ENCODE data around the gene CGN. TPM values are rescaled to one million over a fixed set of nuclear protein-coding genes. Genes with fewer than 3 reads are reported as not detected.

The CGN gene
- polyA plus RNA-seq, 1 donor, result 145 TPM

GRCh38 chr1:151585622-151586021 is 74.4 kb downstream of the CGN start:
- Histone ChIP-seq H3K4me3 (ENCODE audit: low read length) (no peak overlapping the region), H3K27me3 (ENCODE audit: control insufficient read depth, insufficient read depth, low read length) (no peaks in the 10 kb centered on the region), H3K4me1 (ENCODE audit: control insufficient read depth, insufficient read depth, low read length) (peaks cover 14% of the 10 kb centered on the region), H3K27ac (ENCODE audit: low read length) (peak overlapping the region; percentile 94), H3K9me3 (ENCODE audit: control insufficient read depth, low read depth, low read length) (no peaks in the 10 kb centered on the region), H3K36me3 (ENCODE audit: control insufficient read depth, insufficient read depth, low read length) (peaks cover 17% of the 10 kb centered on the region)
- peak; percentile 77 to 80 for DNase-seq
- no CpG with 5 or more reads among the region's 1 CpG for WGBS (ENCODE audit: insufficient coverage, low lambda C conversion rate)

Other genes with a start within 250 kb of the CGN start
- 21.3 TPM for gene ZNF687, start 229.1 kb upstream of the CGN start, polyA plus RNA-seq
- 51.9 TPM for gene PI4KB, start 184.0 kb upstream of the CGN start, polyA plus RNA-seq
- gene RFX5, start 164.1 kb upstream of the CGN start, polyA plus RNA-seq, result 41.4 TPM
- gene SELENBP1, start 138.7 kb upstream of the CGN start, polyA plus RNA-seq, result 97.9 TPM
- 234 TPM for gene PSMB4, start 111.8 kb upstream of the CGN start, polyA plus RNA-seq
- gene POGZ, start 51.9 kb upstream of the CGN start, polyA plus RNA-seq, result 91.5 TPM
- 24.1 TPM for gene TUFT1, start 28.9 kb downstream of the CGN start, polyA plus RNA-seq
- 20.0 TPM for gene SNX27, start 100.7 kb downstream of the CGN start, polyA plus RNA-seq
- 57.1 TPM for gene CELF3, start 205.4 kb downstream of the CGN start, polyA plus RNA-seq
- gene RIIAD1, start 210.1 kb downstream of the CGN start, polyA plus RNA-seq, result 13.5 TPM

Measured in large intestine (tissue), 3 donors.